ENCODE results near the gene LETM1.

LETM1 gene

DNA sequence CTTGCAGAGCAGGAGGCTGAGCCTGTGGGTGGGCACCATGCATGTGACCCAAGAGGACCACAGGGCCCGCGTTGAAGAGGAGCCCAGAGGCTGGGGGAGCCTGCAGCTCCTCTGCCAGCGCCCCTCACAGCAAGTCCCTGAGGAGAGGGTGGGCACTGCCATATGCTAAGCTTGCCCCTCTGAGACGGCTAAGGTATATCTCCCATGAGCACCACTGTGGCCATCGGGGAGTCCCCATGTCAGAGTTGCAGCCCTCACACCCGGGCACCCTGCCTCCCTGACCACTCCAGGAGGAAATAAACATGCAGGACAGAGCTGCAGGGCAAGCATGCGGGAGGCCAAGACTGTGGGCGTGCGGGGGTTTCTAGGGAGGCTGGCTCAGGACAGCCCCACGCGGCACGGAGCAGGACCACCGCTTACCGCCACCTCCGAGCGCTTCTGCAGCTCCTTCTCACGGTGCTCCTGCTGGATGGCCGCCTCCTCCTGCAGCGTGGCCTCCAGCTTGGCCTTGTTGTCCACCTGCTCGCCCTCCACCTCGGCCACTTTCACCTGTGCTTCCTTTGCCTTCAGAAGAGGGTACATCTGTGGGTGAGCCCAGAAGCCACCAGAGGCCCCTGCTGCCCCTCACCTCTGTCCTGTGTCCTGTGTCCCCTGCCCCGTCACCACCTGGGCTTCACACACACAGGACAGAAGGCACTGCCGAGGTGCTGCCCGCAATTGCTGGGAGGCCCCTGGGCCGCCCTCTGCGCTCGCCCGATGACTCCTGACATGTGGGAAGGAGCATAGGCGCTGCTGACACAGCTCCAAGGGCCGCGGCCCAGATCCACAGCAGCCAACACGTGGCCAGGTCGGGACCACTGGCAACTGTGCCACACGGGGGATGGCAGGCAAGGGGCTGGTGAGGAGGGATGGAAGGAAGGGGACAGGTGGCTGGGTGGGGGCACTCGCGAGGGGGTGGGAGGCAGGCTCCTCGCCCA is 33.1 kb downstream of the LETM1 start:
- no peak for DNase-seq

DNA sequence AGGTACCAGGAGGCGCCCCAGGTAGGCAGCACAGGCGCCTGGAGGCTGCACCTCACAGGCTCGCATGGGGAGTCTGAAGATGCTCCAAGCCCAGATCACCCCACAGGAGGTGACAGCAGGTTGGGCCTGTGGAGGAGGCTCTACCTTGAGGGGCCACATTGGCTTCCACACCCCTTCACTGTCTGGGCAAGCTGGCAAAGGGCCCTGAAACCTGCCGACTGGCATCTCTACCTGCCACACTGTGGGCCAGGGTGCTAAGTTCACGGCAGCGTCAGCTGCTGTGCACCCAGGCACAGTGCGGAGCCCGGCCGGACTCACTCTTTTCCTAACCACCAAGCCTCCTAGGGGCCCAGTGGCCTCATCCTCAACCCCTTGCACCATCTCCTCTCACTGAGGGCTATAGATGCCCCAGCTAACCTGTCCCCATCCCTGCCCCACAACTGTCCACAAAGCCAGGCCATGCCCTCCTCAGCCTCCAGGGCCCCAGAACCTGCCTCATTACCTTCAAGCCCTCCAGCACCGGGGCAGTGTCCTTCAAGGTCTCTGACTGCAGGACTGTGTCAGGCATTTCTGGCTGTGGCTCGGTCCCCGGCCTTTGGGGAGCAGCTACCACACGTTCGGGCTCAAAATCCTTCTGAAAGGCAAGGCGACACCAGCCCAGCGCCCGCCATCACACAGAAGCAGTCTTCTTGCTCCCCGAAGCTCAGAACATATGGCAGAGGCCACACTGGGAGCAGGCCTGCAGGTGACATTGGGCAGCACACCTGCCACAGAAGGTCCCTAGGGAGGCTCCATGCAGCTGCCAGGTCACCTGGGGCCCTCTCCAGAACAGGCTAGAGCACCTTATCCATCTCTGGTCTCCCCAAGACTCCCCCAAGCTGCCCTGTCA is 34.0 kb downstream of the LETM1 start:
- no peak for DNase-seq

DNA sequence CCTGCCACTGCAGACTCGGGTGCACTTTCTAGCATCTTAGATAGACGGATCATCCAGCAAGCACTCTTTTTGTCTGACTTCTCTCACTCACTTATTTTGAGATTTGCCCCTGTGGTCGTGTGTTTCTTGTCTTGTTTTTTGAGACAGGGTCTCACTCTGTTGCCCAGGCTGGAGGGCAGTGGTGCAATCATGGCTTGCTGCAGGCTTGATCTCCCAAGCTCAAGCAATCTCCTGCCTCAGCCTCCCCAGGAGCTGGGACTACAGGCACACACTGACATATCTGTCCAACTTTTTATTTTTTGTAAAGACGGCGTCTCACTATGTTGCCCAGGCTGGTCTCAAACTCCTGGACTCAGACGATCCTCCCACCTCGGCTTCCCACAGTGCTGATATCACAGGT is 36.1 kb downstream of the LETM1 start:
- DNase-seq = no peak

DNA sequence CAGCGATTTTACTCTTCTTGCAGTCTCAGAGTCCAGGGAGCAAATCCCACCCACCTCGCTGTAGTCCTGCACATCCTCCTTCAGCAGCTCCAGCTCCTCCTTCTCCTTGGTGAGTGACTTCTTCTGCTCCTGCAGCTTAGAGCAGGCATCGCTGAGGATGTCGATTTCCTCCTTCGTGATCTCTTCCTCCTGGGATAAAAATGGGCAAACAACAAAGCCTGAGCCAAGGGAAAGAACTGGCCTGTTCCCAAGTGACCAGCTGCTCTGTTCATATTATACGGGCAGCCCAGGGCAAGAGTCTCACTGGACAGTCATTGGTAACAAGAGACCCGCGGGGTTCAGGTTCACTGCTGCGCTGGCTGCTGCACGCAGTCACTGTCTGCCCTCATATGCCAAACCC is 36.7 kb downstream of the LETM1 start:
- DNase-seq = no peak

DNA sequence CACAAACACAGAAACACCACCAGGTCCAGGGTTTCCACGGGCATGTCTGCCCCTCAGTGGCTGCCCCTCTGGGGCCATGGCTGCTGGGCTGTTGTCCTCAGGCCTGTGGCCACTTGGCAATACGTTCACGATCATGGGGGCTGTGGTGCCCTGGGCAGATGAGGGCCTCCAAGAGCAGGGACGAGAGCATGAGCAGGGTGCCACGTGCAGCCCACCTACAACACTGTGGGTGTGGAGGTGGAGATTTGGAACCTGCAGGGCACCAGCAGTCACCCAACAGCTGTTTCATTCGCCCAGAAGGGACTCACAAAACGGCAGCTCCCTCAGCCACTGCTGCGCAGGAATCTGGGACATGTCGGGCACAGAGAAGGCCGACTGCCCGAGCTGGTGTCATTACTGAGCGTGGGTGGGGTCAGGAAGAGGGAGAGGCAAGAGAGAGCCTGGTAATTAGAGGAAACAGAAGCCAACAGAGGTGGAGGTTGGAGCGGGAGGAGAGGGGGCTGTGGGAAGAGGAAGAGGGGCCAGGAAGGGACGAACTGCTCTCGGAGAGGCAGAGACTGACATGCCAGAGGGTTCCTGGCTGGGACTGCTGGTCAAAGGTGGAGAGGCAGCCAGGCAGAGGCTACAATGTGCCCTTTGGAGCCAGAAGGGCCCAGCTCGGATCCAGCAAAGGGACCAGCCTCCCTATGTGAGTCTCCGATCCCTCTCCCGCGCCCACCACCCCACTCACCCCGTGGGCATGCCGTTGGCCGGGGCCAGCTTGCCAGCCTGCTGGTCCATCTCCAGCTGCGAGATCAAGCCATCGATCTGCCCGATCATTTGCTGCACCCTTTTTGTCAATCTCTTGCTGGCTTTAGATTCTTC is 39.7 kb downstream of the LETM1 start:
- DNase-seq = no peak

DNA sequence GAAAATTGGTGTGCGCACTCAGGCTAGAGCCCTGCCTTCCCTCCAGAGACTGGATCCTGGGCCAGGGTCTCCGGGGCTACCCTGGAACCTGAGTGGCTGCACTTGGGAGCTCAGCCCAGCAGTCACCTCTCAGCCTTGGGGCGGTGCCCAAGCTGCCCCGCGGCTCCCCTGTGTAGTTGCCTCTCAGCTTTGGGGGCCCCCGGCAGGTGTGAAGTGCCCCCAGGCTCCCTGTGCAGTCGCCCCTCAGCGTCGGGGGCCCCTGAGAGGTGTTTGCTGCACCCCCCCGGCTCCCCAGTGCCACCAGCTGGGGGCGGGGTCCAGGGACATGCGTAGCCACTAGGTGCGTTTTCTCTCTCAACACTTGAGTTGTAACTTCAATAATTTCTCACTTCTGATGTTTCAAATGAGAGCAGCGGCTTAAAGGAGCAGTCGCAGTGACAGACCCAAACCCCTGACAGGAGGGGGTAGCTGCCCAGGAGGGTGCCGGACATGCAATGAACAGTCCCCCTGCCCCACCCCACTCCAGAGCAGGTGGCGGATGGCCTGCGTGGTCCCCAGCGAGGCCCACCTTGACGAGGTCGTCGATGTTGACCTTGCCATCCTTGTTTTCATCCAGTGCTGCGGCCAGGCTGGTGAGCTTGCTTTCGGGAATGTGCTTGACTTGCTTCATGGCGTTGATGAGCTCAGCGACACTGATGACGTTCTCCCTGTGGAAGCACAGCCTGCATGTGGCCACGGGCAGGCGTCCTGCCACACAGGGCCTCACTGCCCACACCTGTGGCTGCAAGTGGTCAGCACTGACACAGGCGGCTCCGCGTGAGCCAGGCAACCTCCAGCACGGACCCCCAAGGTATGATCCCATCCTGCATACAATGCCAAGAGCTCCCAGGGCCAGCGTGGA is 40.6 kb downstream of the LETM1 start:
- DNase-seq = no peak

DNA sequence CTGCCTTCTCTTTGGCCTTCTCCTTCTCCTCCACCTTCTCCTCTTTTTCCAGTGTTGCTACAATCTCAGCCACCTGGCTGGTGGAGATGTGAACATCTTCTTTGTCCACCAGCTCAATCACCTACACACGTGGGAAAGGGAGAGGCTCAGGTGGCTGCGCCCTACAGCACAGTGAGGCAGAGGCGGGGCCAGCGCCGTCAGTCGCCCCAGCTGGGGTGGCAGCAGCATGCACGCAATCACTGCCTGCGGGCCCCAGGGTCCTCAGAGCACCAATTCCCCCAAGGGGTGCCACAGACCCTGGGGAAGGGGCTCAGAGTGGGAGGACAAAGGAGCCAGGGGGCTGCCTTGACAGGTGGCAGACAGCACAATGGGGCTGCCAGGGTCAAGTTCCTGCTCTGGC is 41.5 kb downstream of the LETM1 start:
- DNase-seq = no peak

DNA sequence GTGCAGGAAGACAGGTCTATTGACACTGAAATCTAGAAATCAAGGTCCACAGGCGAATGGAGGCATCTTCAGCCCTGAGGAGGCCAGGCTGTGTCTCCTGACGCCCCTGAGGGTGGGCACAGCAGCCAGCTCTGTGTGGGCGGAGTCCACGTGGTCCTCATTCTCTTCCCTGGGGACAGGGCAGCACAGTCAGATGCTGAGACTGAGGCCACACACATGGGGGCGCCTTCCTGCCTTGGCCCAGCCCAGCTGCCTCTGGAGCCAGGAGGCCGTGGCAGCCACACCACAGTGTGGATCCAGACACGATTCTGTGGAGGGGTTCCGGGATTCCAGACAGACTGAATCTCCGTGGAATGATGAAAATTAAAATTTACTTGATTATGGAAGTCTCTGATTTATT is 42.0 kb downstream of the LETM1 start:
- DNase-seq = no peak

DNA sequence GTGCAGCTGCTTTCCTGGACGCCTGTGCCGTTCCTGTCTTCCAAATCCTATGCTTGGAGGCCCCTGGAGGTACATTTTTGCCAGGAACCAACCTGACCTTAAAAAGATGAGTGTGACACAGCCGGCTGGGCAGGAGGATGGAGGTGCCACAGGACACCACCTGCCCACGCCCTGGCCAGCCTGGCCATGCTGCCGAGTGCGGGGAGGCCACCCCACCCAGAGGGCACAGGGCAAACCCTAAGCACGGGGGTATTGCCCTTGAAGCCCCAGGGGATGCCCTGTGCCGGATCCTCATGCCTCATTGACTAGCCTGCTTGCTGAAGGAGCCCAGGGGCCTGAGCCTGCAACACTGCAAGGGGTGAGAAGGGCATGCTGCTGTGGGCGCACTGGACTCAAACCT is 42.7 kb downstream of the LETM1 start:
- no peak for DNase-seq

DNA sequence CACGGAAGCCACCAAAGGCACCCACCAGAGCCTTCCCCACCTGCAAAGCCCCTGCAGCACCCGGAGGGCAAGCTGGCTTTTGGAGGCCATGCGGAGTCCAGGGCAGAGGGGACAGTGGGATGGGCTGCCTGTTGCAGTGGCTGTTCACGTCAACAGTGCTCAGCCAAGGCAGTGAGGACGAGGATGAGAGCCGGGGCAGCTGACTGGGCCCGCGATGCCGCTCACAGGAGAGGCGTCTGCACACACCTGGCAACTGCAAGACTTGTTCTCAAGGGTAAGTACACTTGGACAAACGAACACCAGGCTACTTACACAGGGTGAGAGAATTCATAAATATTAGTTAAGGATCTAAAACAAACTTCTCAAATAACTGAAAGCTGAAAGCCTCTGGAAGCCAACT is 43.2 kb downstream of the LETM1 start:
- no peak for DNase-seq

DNA sequence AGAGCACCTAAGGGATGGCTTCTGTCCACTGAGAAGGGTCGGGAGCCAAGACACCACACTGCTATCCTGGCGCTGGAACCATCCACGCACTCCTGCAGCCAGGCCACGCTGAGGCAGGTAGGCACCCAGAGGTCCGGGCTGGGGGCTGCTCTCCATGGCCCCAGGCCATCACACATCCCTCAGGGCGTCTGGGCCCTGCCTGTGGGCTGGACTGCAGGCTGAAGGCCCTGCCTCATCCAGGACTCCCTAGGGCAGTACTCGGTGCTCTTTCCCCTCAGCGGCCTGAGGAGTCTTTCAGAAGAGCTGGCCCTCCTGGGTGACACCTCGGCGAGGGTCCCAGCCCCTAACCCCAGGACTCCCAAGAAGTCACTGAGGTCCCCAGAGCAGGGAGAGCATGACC is 45.2 kb downstream of the LETM1 start:
- no peak for DNase-seq

DNA sequence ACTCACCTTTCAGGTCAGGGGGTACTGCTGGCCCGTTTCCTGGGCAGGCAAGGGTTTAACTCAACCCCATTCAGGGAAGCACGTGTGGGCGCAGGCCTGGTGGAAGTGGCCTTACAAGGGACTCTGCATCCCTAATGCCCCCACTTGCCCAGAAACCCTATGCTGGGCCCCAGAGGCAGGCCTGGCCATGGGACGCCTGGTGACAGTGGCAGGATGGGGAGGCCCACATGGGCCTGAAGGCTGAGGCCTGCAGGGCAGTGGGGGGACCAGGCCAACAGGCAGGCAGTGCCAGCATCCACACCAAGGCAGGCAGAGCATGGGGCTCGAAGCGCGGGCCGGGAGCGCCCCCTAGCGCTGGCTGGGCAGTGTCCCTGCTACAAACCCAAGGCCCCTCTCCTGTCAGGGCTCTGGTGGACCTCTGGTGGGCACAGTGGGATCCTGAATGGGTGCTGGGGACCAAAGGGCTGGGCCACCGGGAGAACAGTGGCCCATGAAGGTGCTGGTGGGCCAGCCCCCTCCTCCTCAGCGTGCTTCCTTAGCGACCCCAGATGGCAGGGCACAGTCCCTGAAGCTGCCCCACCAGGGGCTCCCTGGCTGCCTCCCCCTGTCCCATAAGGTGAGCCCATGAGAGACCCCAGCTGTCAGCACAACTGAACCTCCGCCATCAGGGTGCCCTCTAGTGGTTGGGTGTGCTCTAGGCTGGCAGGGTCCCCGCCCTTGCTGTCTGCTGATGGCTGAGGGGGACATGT is 46.0 kb downstream of the LETM1 start:
- DNase-seq = peak; percentile 56

DNA sequence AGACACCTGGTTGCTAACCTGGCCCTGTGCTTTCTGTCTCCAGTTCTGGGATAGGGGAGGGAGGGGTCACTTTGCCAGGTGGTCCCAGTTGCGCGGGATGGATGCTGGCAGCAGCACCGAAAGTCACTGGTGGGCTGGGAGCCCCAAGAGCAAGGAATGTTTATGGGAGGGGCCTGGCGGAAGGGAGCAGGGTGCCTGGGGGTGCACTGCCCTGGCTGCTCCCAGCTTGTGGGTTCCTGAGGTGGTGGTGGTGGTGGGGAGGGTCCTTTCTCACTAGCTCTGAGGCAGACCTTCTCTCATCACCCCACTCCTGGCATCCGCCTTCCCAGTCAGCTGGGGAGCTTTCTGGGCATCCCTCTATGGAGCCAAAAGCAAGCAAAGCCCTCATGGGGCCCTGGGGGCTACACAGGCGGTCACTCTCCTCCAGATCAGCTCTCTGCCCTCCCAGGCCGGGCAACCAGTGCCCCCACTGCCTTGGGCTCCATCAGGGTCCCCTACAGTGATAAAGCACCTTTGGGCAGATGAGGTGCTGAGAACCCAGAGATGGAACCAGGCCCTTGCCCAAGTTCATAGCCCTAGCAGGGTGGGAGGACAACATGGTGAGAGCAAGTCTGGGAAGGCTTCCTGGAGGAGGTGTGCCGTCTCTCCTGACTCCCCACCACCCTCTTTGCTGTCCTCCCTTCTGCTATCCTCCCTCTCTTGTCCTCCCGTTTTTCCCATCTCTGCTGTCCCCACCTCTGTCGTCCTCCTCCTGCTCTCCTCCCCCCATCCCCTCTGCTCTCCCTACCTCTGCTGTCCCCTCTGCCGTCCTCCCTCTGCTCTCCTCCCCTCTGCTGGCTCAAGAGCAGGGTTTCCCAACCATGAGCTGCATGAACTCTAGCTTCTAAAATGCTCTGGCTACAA is 46.9 kb downstream of the LETM1 start:
- DNase-seq = no peak

DNA sequence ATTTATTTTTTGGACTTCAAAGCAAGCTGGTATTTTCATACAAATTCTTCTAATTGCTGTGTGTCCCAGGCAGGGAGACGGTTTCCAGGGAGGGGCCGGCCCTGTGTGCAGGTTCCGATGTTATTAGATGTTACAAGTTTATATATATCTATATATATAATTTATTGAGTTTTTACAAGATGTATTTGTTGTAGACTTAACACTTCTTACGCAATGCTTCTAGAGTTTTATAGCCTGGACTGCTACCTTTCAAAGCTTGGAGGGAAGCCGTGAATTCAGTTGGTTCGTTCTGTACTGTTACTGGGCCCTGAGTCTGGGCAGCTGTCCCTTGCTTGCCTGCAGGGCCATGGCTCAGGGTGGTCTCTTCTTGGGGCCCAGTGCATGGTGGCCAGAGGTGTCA is 47.6 kb downstream of the LETM1 start:
- DNase-seq = no peak

DNA sequence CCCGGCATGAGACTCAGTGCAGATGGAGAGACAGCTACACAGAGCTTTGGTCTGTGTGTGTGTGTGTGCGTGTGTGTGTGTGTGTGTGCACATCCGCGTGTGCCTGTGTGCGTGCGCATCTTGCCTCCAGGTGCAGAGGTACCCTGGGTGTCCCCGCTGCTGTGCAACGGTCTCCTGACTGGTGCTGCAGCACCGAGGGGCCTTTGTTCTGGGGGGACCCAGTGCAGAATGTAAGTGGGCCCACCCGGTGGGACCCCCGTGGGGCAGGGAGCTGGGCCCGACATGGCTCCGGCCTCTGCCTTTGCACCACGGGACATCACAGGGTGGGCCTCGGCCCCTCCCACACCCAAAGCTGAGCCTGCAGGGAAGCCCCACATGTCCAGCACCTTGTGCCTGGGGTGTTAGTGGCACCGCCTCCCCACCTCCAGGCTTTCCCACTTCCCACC is 48.6 kb downstream of the LETM1 start:
- DNase-seq = no peak

DNA sequence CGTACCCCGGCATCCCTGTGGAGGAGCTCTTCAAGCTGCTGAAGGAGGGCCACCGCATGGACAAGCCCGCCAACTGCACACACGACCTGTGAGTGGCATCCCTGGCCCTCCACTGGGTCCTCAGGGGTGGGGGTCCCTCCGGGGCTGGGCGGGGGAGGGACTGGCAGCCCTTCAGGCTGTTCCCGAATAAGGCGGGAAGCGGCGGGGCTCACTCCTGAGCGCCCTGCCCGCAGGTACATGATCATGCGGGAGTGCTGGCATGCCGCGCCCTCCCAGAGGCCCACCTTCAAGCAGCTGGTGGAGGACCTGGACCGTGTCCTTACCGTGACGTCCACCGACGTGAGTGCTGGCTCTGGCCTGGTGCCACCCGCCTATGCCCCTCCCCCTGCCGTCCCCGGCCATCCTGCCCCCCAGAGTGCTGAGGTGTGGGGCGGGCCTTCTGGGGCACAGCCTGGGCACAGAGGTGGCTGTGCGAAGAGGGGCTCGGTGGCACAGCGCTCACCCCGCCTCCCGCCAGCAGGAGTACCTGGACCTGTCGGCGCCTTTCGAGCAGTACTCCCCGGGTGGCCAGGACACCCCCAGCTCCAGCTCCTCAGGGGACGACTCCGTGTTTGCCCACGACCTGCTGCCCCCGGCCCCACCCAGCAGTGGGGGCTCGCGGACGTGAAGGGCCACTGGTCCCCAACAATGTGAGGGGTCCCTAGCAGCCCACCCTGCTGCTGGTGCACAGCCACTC is 49.2 kb downstream of the LETM1 start:
- no peak for DNase-seq

DNA sequence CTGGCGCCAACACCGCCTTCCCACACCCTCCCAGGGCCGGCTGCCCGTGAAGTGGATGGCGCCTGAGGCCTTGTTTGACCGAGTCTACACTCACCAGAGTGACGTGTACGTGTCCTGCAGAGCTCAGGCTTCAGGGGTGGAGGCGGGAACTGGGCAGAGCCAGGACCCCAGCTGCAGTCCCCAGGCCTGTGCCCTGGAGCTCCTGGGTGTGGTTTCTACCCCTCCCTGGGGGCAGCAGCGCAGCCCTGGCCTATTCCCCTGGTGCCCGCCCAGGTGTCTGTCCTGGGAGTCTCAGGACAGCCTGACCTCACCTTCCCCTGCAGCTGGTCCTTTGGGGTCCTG is 49.8 kb downstream of the LETM1 start:
- DNase-seq = no peak

DNA sequence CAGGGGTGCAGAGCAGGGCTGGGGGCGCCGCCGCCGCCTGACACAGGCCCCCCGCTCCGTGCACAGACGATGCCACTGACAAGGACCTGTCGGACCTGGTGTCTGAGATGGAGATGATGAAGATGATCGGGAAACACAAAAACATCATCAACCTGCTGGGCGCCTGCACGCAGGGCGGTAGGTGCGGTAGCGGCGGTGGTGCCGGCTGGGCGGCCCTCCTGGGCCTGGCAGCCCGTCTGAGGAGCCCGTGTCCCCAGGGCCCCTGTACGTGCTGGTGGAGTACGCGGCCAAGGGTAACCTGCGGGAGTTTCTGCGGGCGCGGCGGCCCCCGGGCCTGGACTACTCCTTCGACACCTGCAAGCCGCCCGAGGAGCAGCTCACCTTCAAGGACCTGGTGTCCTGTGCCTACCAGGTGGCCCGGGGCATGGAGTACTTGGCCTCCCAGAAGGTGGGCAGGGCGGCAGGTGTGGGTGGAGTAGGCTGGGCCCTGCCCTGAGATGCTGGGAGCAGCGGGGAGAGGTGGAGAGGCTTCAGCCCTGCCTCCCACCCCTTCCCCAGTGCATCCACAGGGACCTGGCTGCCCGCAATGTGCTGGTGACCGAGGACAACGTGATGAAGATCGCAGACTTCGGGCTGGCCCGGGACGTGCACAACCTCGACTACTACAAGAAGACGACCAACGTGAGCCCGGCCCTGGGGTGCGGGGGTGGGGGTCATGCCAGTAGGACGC is 50.3 kb downstream of the LETM1 start:
- no peak for DNase-seq
